Peyer's patch (tissue), 4 donors: ENCODE measurements around the gene COL4A6. TPM values are rescaled to one million over a fixed set of nuclear protein-coding genes. Genes with fewer than 3 reads are reported as not detected.

Experiments used
- DNase-seq, 3 donors: peaks; one replicate each; pipeline ENCODE4 v3.0.0-alpha.2; 2017 to 2019
- H3K27ac ChIP-seq, 4 donors: fragments of 200-600 bp; sonication (generic); one replicate each; pipeline ENCODE4 v1.5.1; 2016 to 2019
- H3K27me3 ChIP-seq, 2 donors: fragments of 200-600 bp; sonication (generic); one replicate each; pipeline ENCODE4 v1.5.1; 2019
- H3K36me3 ChIP-seq, 3 donors: fragments of 200-600 bp; sonication (generic); one replicate each; pipeline ENCODE4 v1.5.1; 2016 to 2019
- H3K4me1 ChIP-seq, 4 donors: fragments of 200-600 bp; sonication (generic); one replicate each; pipeline ENCODE4 v1.5.1; 2016 to 2019
- H3K4me3 ChIP-seq, 4 donors: fragments of 200-600 bp; sonication (generic); 1 replicate in 3 of 4; 2 replicates in 1 of 4; pipeline ENCODE4 v1.5.1; 2016 to 2019; ENCODE audit warnings: mild to moderate bottlenecking in 1 of 4
- H3K9me3 ChIP-seq, 4 donors: fragments of 200-600 bp; sonication (generic); one replicate each; pipeline ENCODE4 v1.5.1; 2016 to 2019; ENCODE audit warnings: mild to moderate bottlenecking in 1 of 4
- CTCF ChIP-seq, 6 experiments: fragments of 450-650 bp in 4 of 6; fragments of 200-600 bp in 2 of 6; sonication (generic) in 1 of 6; IDR thresholded peaks; one replicate each; pipeline ENCODE4 v1.5.1; 2017 to 2019; ENCODE audit warnings: antibody characterized with exemption in 6 of 6, mild to moderate bottlenecking in 3 of 6, moderate library complexity in 1 of 6
- POLR2A ChIP-seq, 2 donors: fragments of 450-650 bp; IDR thresholded peaks; one replicate each; pipeline ENCODE4 v1.5.1; 2017; ENCODE audit warnings: antibody characterized with exemption in 2 of 2, mild to moderate bottlenecking in 2 of 2, moderate library complexity in 2 of 2
- total RNA-seq, 4 donors: library from RNA; depleted of rRNA; stranded (reverse); fragments of >200 nt; gene quantifications; one replicate each; pipeline ENCODE4 v1.1.0, GENCODE V29; 2016

COL4A6 gene
- total RNA-seq, 4 donors from 2014 or later = 0.18 to 2.4 (median 0.89) TPM

GRCh38 chrX:108177351-108178142 is 260.7 kb downstream of the COL4A6 start:
- Histone ChIP-seq H3K9me3 (no peaks in the 10 kb centered on the region), H3K36me3 (no peaks in the 10 kb centered on the region), H3K27me3 (no peaks in the 10 kb centered on the region), H3K4me3 (no peak overlapping the region), H3K4me1 (no peaks in the 10 kb centered on the region), H3K27ac (no peak overlapping the region)
- TF ChIP-seq POLR2A (IDR thresholded peaks at IDR 0.05) (no peak), CTCF (IDR thresholded peaks at IDR 0.05) (no peak)
- no peak for DNase-seq

GRCh38 chrX:108173874-108174273 is 264.3 kb downstream of the COL4A6 start:
- no peaks in the 10 kb centered on the region for H3K27me3 ChIP-seq
- TF ChIP-seq CTCF (IDR thresholded peaks at IDR 0.05) (no peak), POLR2A (IDR thresholded peaks at IDR 0.05) (no peak)
- H3K4me1 ChIP-seq = no peaks in the 10 kb centered on the region
- H3K36me3 ChIP-seq = no peaks in the 10 kb centered on the region
- no peaks in the 10 kb centered on the region for H3K9me3 ChIP-seq
- H3K27ac ChIP-seq = no peak overlapping the region
- DNase-seq = no peak
- H3K4me3 ChIP-seq = no peak overlapping the region

GRCh38 chrX:108171671-108172070 is 266.6 kb downstream of the COL4A6 start:
- TF ChIP-seq CTCF (IDR thresholded peaks at IDR 0.05) = no peak
- TF ChIP-seq POLR2A (IDR thresholded peaks at IDR 0.05) = no peak
- Histone ChIP-seq H3K27me3 (no peaks in the 10 kb centered on the region), H3K9me3 (no peaks in the 10 kb centered on the region), H3K36me3 (no peaks in the 10 kb centered on the region), H3K4me1 (no peaks in the 10 kb centered on the region), H3K4me3 (no peak overlapping the region), H3K27ac (no peak overlapping the region)
- DNase-seq = no peak

- H3K9me3 ChIP-seq = no peaks in the 10 kb centered on the region
- no peaks in the 10 kb centered on the region for H3K36me3 ChIP-seq
- H3K4me1 ChIP-seq = no peaks in the 10 kb centered on the region
- H3K27me3 ChIP-seq = no peaks in the 10 kb centered on the region
- no peak overlapping the region for H3K27ac ChIP-seq
- no peak for TF ChIP-seq CTCF (IDR thresholded peaks at IDR 0.05)
- no peak for TF ChIP-seq POLR2A (IDR thresholded peaks at IDR 0.05)
- H3K4me3 ChIP-seq = no peak overlapping the region
- no peak for DNase-seq
These were observed 268.5 kb downstream of the COL4A6 start for GRCh38 chrX:108169768-108170167.

- TF ChIP-seq POLR2A (IDR thresholded peaks at IDR 0.05) (no peak), CTCF (IDR thresholded peaks at IDR 0.05) (no peak)
- H3K36me3 ChIP-seq = no peaks in the 10 kb centered on the region
- no peak overlapping the region for H3K4me3 ChIP-seq
- H3K4me1 ChIP-seq = no peaks in the 10 kb centered on the region
- H3K27me3 ChIP-seq = no peaks in the 10 kb centered on the region
- no peak overlapping the region for H3K27ac ChIP-seq
- H3K9me3 ChIP-seq = no peaks in the 10 kb centered on the region
- DNase-seq = no peak
These were observed 269.1 kb downstream of the COL4A6 start for GRCh38 chrX:108168961-108169740.
